ENCODE measurements around the gene PRKG2.

The PRKG2 gene

DNA sequence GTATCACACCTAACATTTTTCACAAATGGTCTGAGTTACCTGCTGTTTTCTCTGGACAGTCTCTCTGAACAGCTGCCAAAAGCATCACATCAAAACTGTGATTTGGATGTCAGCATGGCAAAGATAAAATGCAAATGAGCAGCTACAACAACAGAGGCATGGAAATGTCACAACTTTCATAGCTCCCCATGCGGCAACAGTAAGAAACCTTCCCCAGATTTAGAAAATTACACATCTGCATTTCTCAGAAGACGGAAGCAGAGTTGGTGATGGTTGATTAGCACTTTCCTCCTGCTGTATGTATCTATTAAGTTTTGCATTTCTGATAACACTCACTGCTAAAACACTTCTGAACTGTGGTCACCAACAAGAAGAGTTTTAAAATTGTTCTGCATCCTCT, 9.7 kb downstream of the PRKG2 start:
- no peak for DNase-seq
- no peak for TF ChIP-seq GATA1 (IDR thresholded peaks at IDR 0.05; ENCODE audit: low read depth, low read length)
- TF ChIP-seq POLR2A (IDR thresholded peaks at IDR 0.05; ENCODE audit: low read length): no peak

- DNase-seq: no peak
- no peak for TF ChIP-seq POLR2A (IDR thresholded peaks at IDR 0.05; ENCODE audit: low read length)
- TF ChIP-seq GATA1 (IDR thresholded peaks at IDR 0.05; ENCODE audit: low read depth, low read length): no peak
Observed at GRCh38 chr4:81204571-81204970, 10.5 kb downstream of the PRKG2 start.

DNA sequence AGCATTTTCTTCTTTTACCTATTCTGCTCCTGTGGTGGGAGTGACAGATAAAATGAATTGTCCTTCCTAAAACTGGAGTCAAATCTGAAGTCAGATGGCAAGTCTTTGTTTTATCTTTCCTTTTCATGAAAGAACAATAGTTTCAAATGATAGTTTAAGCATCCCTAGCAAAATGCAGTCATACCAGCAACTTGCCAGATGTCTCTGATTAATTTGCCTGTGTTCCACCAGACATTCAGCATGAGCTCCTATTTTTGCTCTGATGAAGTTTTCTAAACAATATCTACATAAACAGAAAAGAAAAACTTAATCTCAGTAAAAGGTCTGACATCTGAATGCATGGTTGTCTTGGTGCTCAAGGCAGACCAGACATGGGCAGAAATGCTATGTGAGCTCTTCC, 15.2 kb downstream of the PRKG2 start:
- DNase-seq: no peak

DNA sequence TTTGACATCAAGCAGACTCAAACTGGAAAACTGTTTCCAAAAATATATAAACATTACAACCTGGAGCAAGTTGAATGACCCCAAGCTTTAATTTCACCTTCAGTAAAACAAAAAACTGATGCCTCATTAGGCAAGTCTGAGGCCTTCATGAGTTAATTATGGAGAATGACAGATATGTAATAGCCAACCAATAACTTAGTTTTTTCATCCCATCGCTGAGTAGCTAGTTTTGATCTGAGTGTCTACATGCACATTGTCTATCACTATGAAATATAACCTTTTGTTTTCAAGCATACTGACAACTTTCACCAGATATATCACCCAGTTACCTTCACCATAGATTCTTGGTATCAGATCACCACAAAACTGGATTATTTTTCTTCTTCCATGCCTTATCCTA, 16.4 kb downstream of the PRKG2 start:
- TF ChIP-seq POLR2A (IDR thresholded peaks at IDR 0.05; ENCODE audit: low read length) (no peak), GATA1 (IDR thresholded peaks at IDR 0.05; ENCODE audit: low read depth, low read length) (no peak)
- no peak for DNase-seq

More for the DNA sequence above, 15.2 kb downstream of the PRKG2 start:
- TF ChIP-seq GATA1 (IDR thresholded peaks at IDR 0.05; ENCODE audit: low read depth, low read length): no peak
- no peak for TF ChIP-seq POLR2A (IDR thresholded peaks at IDR 0.05; ENCODE audit: low read length)

DNA sequence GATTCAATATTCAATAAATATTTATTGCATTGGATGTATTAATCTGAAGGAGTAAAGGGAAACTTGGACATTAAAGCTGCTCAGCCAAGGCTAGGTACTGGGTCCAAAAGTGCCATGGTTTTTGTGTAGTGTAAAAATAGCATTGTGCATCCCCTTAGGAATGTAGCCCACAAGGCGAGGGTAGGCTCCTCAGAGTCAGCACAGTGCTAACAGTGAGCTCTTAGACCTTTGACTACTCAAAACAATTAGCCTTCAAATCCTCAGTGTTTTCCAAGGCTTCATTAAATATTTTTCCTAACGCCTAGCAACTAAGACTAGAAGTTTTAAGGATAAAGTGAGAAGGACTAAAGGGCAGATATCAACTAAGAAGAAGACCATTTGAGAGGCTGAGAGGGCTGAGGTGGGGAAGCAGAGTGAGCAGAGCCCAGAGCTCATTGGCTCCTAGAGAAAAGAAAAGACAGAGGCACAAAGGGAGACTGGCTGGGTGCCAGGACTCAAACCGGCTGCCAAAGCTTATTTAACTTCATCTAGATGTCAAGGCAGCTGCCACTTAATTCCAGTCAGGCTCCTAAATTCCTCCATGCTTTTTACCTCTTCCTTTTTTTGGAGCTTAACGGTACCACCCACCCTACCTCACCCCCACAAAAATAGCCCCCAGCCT, 17.0 kb downstream of the PRKG2 start:
- TF ChIP-seq POLR2A (IDR thresholded peaks at IDR 0.05; ENCODE audit: low read length) (no peak), GATA1 (IDR thresholded peaks at IDR 0.05; ENCODE audit: low read depth, low read length) (no peak)
- DNase-seq: no peak

DNA sequence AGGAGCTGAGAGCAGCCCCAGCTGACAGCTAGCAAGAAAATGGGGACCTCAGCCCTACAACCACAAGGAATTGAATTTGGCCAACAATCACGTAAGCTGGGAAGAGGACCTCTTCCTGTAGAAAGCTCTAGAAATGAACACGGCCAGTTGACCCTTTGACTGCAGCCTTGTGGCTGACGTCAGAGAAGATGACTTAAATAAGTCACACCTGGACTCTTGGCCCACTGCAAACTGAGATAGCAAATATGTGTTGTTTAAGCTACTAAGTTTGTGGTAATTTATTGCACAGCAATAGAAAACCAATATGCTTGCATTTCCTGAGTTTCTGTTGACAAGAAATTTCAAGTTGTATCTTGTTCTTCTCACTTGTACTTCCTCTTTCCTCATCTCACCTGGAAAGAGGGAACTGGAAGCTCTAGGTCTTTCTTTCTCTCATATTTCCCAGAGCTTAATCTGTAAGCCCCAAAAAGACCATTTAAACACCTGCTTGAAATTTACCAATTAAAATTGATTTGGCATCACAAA, 18.8 kb downstream of the PRKG2 start:
- TF ChIP-seq POLR2A (IDR thresholded peaks at IDR 0.05; ENCODE audit: low read length) (no peak), GATA1 (IDR thresholded peaks at IDR 0.05; ENCODE audit: low read depth, low read length) (no peak)
- no peak for DNase-seq

DNA sequence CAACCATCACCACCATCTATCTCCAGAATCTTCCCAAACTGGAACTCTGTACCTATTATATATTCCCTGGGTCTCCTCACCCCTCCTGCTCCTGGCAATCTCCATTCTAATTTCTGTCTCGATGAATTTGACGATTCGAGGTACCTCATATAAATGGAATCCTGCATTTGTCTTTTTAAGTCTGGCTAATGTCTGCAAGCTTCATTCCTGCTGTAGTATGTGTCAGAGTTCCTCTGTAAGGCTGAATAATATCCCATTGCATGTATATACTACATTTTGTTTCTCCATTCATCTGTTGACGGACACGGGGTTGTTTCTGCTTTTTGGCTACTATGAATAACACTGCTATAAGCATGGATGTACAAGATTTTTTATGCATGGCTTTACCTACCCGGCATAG, 19.5 kb downstream of the PRKG2 start:
- DNase-seq: no peak
- no peak for TF ChIP-seq POLR2A (IDR thresholded peaks at IDR 0.05; ENCODE audit: low read length)
- TF ChIP-seq GATA1 (IDR thresholded peaks at IDR 0.05; ENCODE audit: low read depth, low read length): no peak

DNA sequence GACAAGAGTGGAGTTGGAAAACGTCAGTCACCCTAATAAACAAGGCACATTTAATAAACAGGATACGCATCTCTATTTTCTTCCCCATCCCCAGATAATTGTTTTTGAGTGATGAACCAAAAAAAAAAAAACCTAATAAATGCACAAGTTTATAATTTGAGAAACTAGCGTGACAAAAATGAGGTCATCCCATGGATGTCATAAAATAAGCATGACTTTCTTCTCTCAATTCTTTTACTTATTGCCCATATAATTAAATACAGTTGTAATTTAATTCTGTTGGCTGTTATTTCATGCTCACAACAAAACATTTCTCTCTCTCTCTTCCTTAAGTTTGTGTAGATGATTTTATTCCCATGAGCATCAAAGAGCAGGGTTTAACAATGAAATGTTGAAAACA, 20.7 kb downstream of the PRKG2 start:
- DNase-seq: no peak
- TF ChIP-seq GATA1 (IDR thresholded peaks at IDR 0.05; ENCODE audit: low read depth, low read length) (no peak), POLR2A (IDR thresholded peaks at IDR 0.05; ENCODE audit: low read length) (no peak)

- TF ChIP-seq GATA1 (IDR thresholded peaks at IDR 0.05; ENCODE audit: low read depth, low read length) (no peak), POLR2A (IDR thresholded peaks at IDR 0.05; ENCODE audit: low read length) (no peak)
- no peak for DNase-seq
Observed at GRCh38 chr4:81180916-81181315, 34.1 kb downstream of the PRKG2 start.

- no peak for DNase-seq
- TF ChIP-seq POLR2A (IDR thresholded peaks at IDR 0.05; ENCODE audit: low read length): no peak
- no peak for TF ChIP-seq GATA1 (IDR thresholded peaks at IDR 0.05; ENCODE audit: low read depth, low read length)
Observed at GRCh38 chr4:81179326-81179725, 35.7 kb downstream of the PRKG2 start.

DNA sequence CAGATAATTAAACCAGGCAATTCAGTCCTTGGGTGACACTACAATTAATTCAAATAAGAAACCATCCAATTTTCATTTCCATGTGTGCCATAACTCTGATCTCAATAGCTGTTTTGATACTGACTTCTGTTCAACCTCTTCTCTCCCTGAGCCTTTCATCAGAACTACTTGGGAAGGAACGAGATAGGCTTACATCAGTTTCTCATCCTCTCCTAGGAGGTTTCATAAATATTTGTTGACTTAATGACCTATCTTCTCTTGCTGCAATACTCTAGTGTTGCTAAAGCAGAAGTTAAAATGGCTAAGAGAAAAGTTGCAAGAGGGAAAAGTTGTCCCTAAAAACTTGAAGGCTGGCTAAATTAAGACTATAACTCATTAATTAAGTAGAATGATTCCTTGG, 41.8 kb downstream of the PRKG2 start:
- DNase-seq: no peak
- TF ChIP-seq GATA1 (IDR thresholded peaks at IDR 0.05; ENCODE audit: low read depth, low read length) (no peak), POLR2A (IDR thresholded peaks at IDR 0.05; ENCODE audit: low read length) (no peak)

DNA sequence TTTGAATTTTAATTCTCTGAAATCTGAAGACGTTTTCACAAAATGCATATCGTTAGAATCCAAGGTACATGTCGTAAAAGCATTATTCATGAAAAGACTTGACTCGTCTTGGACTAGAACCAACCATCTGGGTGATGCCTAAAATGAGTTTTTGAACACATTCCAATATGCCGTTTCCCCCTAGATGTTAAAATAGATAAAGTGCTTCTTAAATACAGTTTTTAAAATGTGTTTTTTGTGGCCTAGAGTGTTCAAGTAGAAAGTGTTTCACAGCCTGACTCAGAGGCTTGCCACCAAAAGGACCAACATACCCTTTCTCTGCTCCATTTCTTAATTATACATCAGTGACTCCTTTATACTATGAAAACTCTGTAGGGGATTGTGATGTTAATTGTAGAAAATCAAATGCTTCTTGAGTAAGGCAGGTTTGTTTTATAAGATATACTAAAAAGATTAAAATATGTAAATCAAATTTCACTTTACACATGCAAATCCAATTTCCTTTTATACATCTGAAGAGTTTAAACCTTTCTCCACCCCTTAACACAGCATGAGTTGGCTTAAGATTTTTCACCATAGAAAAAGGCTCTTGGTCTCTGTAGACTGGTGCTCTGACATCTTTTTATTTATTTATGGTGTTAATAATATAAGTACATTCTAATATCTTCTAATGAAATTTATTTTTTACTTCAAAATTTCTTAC, 48.4 kb downstream of the PRKG2 start:
- TF ChIP-seq POLR2A (IDR thresholded peaks at IDR 0.05; ENCODE audit: low read length) (no peak), GATA1 (IDR thresholded peaks at IDR 0.05; ENCODE audit: low read depth, low read length) (no peak)
- DNase-seq: no peak

GRCh38 chr4:81165861-81166430, 49.1 kb downstream of the PRKG2 start:
- no peak for DNase-seq
- TF ChIP-seq POLR2A (IDR thresholded peaks at IDR 0.05; ENCODE audit: low read length) (no peak), GATA1 (IDR thresholded peaks at IDR 0.05; ENCODE audit: low read depth, low read length) (no peak)

- no peak for DNase-seq
- TF ChIP-seq POLR2A (IDR thresholded peaks at IDR 0.05; ENCODE audit: low read length) (no peak), GATA1 (IDR thresholded peaks at IDR 0.05; ENCODE audit: low read depth, low read length) (no peak)
Observed at GRCh38 chr4:81164623-81165416, 50.2 kb downstream of the PRKG2 start.
